GM18507 (cell line): Measurements from ENCODE around the gene PTPRK.

ENCODE experiments used
- DNase-seq: peaks from one replicate; pipeline ENCODE4 v3.0.0; 2011; ENCODE audit warnings: low read depth; ENCODE audit not compliant: insufficient read length; ENCODE audit errors: extremely low spot score
- FAIRE-seq: peaks from 2 replicates; lab custom pipeline; 2011; peaks lifted over from hg19 to GRCh38; lab: Jason Lieb, UNC

PTPRK gene

DNA sequence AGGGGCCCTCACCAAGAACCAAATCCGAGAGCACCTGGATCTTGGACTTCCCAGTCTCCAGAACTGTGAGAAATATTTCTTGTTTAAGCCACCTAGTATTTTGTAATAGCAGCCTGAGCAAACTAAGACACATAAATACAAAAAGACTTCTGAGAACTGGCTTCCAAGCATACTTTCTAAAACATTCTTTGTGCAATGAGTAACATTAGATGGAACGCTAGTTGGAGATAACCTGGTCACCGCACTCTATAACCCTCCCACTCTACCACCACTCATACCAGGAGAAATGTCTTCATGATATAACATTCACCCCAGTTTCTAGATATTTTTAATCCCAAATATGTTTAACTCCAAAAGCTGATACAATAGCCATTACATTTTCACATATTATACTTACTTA is 450.0 kb downstream of the PTPRK start:
- no peak for FAIRE-seq
- no peak for DNase-seq

- FAIRE-seq (no peak), DNase-seq (no peak)
These were observed 451.2 kb downstream of the PTPRK start for GRCh38 chr6:128069188-128069587.

GRCh38 chr6:128068119-128068479 is 452.3 kb downstream of the PTPRK start:
- no peak for DNase-seq
- no peak for FAIRE-seq

- DNase-seq (no peak), FAIRE-seq (no peak)
These were observed 452.8 kb downstream of the PTPRK start for GRCh38 chr6:128067446-128068118.

- FAIRE-seq (no peak), DNase-seq (no peak)
These were observed 455.3 kb downstream of the PTPRK start for GRCh38 chr6:128065072-128065471.

- FAIRE-seq (no peak), DNase-seq (no peak)
These were observed 455.9 kb downstream of the PTPRK start for GRCh38 chr6:128064540-128064895.

DNA sequence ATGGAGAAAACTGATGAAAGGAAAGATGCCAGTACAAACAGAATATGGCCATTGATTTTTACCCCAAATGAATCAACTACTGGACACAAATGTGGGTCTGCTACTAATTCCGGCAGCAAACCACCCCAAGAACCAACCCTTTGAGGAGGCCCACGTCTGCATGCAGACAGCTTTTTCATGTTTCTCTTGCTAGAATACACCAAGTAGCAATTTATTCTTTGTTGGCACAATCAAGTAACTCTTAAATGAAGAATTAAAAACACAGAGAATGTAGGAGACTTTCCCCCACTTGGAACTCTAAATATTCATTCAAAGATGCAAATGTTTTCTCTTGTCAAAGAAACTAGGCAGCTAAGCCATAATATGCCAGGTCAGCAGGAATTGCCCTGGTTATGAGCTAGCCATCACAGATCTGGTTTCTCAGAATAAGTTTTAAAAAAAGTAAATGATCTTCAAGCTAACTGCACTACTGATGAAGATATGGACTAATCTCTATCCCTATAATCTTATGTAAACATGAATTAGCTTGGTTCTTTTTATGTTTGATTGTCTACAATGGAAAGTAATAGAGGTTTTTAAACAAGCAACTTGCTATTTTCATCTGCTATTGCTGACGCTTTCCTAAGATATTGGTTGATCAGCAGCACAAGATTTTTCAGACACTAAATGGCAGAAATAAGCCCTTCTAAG is 456.4 kb downstream of the PTPRK start:
- DNase-seq (no peak), FAIRE-seq (no peak)

DNA sequence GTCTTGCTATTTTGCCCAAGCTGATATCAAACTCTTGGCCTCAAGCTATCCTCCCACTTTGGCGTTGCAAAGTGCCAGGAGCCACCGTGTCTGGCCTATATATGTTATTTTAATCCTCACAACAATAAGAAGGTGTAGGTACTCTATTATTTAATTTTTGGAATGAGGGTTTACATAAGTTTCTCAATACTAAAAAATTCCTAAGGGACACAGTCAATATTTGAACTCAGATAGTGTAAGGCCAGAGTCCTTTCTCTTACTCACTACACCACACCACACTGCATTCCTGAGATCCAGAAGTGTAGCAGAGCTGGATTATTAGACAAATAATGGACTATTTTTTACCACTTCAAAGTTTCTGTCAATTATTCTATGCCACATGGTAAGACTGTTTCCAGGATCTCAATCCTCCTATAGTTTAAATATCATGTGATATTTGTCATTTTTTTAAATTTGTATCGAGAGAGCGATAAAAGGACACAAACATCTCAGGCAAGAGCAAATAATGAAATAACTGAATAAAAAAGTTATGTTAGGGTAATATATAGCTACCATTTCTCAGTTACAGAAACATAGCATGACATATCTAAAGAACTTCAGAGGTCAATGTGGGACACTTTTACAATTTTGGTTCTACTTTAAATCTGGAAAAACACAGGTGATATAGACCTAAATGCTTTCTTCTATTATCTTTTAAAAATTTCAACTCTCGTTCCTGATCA is 457.4 kb downstream of the PTPRK start:
- DNase-seq (no peak), FAIRE-seq (no peak)

- FAIRE-seq (no peak), DNase-seq (no peak)
These were observed 462.5 kb downstream of the PTPRK start for GRCh38 chr6:128057946-128058345.

DNA sequence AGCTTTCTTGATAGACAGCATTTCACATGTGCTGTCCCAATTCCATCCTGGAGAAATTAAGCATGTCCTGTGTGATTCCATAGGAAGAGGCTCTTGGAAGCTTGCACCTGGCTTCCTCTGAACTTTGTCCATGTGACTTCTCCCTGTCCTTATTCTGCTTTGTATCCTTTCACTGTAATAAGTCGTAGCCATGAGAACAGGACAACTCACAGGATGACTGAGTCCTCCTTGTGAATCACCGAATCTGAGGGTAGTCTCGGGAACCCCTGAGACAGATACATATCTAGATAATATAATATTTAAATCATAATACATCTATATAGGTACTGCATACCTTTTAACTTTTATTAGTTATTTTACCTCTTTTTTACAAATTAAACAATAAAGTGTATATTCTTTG is 462.9 kb downstream of the PTPRK start:
- DNase-seq: no peak
- FAIRE-seq: no peak

DNA sequence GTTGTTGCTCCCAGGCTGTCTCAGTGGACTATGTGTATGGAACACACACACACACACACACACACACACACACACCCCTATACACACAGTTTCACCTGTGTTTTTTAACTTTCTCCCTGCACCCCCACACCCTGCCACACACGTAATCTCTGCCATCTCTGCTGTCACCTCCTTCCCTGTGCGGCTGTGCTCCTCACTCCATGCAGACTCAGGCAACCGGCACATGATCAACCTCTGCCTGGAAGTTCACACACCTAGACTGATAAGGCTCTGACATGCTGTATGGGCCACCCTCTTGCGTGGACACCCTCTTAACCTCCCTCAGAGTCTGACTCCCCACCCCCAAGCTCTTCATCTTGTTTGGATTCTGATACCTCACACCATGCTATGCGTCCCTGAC is 467.3 kb downstream of the PTPRK start:
- no peak for DNase-seq

GRCh38 chr6:128047989-128048388 is 472.4 kb downstream of the PTPRK start:
- DNase-seq (no peak), FAIRE-seq (no peak)

More for the DNA sequence above, 467.3 kb downstream of the PTPRK start:
- FAIRE-seq: no peak

- no peak for DNase-seq
- FAIRE-seq: no peak
These were observed 474.4 kb downstream of the PTPRK start for GRCh38 chr6:128046033-128046432.

- no peak for DNase-seq
- FAIRE-seq: no peak
These were observed 480.9 kb downstream of the PTPRK start for GRCh38 chr6:128039543-128039942.

DNA sequence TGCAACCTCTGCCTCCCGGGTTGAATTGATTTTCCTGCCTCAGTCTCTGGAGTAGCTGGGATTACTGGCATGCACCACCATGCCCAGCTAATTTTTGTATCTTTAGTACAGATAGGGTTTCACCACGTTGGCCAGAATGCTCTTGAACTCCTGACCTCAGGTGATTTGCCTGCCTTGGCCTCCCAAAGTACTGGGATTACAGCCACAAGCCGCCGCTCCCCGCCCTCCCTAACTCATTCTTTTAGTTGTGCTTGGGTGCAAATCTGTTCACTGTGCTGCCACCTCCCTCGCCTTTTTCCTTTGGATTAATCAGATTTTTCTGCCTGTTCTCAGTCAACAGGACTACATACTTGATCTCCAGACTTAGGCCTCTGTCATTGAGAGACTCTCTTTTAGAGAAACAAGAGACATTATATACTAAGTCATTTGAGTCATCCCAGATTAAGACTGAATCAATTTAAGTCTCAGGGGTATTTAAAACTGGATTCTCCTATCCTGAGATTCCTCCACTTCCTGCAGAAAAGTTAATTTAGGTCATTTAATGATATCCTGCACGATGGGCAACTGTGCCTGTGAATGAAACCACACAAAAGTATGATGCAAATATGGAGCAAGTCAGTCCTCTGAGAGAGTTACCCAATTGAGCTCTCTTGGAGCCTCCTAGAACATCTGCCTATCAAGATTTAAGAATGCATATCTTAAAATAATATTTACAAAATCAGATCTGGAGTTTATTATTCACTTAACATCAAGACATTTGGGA is 483.4 kb downstream of the PTPRK start:
- no peak for FAIRE-seq
- DNase-seq: no peak

GRCh38 chr6:128033156-128033555 is 487.2 kb downstream of the PTPRK start:
- FAIRE-seq (no peak), DNase-seq (no peak)

- FAIRE-seq: no peak
- DNase-seq: no peak
These were observed 488.4 kb downstream of the PTPRK start for GRCh38 chr6:128032042-128032441.

GRCh38 chr6:128029826-128030225 is 490.6 kb downstream of the PTPRK start:
- no peak for DNase-seq
- FAIRE-seq: peak; percentile 60

- no peak for FAIRE-seq
- DNase-seq: no peak
These were observed 492.2 kb downstream of the PTPRK start for GRCh38 chr6:128028183-128028582.

- DNase-seq (no peak), FAIRE-seq (no peak)
These were observed 494.9 kb downstream of the PTPRK start for GRCh38 chr6:128025478-128025877.
